GM18867 (cell line): Measurements from ENCODE around the gene BFSP2.
A peak's percentile ranks its signal among the peaks of the same experiment; 100 is the strongest.
"Not testable (repeated sequence)": the region's sequence is repeated elsewhere in the genome, so short reads cannot be mapped to it uniquely, and the experiment has no call there.

Experiments used
- ATAC-seq: cut with Tn5 transposase; IDR thresholded peaks from one replicate; pipeline ENCODE4 v1.9.1; 2021; ENCODE audit warnings: mild to moderate bottlenecking, moderate library complexity; ENCODE audit not compliant: unreplicated experiment

The BFSP2 gene

GRCh38 chr3:133505813-133506212, 106.0 kb downstream of the BFSP2 start:
- peak; percentile 42 for ATAC-seq

GRCh38 chr3:133506215-133506901, 106.5 kb downstream of the BFSP2 start:
- peak; percentile 98 for ATAC-seq

GRCh38 chr3:133509488-133509887, 109.6 kb downstream of the BFSP2 start:
- ATAC-seq, result no peak

- ATAC-seq, result no peak
Observed at GRCh38 chr3:133512416-133513089, 112.7 kb downstream of the BFSP2 start.

- no peak for ATAC-seq
Observed at GRCh38 chr3:133514418-133514817, 114.6 kb downstream of the BFSP2 start.

- ATAC-seq, result no peak
Observed at GRCh38 chr3:133515127-133515526, 115.3 kb downstream of the BFSP2 start.

- no peak for ATAC-seq
Observed at GRCh38 chr3:133520286-133520685, 120.4 kb downstream of the BFSP2 start.

GRCh38 chr3:133520938-133521337, 121.1 kb downstream of the BFSP2 start:
- ATAC-seq, result not testable (repeated sequence)

GRCh38 chr3:133521946-133522345, 122.1 kb downstream of the BFSP2 start:
- ATAC-seq, result no peak

GRCh38 chr3:133523758-133524157, 123.9 kb downstream of the BFSP2 start:
- not testable (repeated sequence) for ATAC-seq
